Upper lobe of left lung (tissue), 4 donors: ENCODE results near the gene ZW10.

Experiments
- POLR2A ChIP-seq, 4 donors: fragments of 450-650 bp; IDR thresholded peaks; one replicate each; pipeline ENCODE4 v1.5.1; 2016 to 2017; ENCODE audit warnings: antibody characterized with exemption in 4 of 4, mild to moderate bottlenecking in 2 of 4
- POLR2AphosphoS5 ChIP-seq, 2 donors: sonication (generic); formaldehyde crosslinking; IDR thresholded peaks; one replicate each; pipeline ENCODE4 v1.5.1; 2017; ENCODE audit warnings: antibody characterized with exemption in 2 of 2
- TF ChIP-seq, protein P1 (sequence below), 6 experiments: fragments of 450-650 bp in 4 of 6; fragments of 200-600 bp in 2 of 6; sonication (generic) in 2 of 6; IDR thresholded peaks; one replicate each; pipeline ENCODE4 v1.5.1; 2016 to 2019; ENCODE audit warnings: antibody characterized with exemption in 6 of 6

DNA sequence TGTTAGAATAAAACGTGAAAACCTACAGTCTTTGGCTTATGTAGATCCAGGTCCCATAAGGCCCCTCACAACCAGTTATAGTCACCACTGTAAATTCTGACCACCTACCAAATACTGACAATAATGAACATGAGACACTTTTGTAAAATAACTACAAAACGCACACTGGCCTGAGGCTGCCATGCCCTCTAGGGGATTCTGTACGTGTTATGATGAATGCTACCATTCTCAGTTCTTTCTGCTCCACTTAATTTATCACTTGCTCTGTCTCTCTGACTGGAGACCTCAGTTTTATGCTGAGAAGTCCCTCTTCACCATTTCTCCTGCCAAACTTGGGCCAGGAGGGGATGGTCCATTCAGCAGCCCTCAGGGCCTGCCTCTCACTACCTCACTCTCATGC, 48.7 kb downstream of the ZW10 start:
- TF ChIP-seq, protein P1, sequence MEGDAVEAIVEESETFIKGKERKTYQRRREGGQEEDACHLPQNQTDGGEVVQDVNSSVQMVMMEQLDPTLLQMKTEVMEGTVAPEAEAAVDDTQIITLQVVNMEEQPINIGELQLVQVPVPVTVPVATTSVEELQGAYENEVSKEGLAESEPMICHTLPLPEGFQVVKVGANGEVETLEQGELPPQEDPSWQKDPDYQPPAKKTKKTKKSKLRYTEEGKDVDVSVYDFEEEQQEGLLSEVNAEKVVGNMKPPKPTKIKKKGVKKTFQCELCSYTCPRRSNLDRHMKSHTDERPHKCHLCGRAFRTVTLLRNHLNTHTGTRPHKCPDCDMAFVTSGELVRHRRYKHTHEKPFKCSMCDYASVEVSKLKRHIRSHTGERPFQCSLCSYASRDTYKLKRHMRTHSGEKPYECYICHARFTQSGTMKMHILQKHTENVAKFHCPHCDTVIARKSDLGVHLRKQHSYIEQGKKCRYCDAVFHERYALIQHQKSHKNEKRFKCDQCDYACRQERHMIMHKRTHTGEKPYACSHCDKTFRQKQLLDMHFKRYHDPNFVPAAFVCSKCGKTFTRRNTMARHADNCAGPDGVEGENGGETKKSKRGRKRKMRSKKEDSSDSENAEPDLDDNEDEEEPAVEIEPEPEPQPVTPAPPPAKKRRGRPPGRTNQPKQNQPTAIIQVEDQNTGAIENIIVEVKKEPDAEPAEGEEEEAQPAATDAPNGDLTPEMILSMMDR (IDR thresholded peaks at IDR 0.05) = no peak
- no peak for TF ChIP-seq POLR2AphosphoS5 (IDR thresholded peaks at IDR 0.05)
- no peak for TF ChIP-seq POLR2A (IDR thresholded peaks at IDR 0.05)
